ENCODE data around the gene RHOJ. TPM values are rescaled to one million over a fixed set of nuclear protein-coding genes. Genes with fewer than 3 reads are reported as not detected.

The RHOJ gene
- total and polyA plus RNA-seq, 10 of the 15 experiments (the other 5 are each of a cell fraction or from before 2014, with no cell fraction given) = not detected

DNA sequence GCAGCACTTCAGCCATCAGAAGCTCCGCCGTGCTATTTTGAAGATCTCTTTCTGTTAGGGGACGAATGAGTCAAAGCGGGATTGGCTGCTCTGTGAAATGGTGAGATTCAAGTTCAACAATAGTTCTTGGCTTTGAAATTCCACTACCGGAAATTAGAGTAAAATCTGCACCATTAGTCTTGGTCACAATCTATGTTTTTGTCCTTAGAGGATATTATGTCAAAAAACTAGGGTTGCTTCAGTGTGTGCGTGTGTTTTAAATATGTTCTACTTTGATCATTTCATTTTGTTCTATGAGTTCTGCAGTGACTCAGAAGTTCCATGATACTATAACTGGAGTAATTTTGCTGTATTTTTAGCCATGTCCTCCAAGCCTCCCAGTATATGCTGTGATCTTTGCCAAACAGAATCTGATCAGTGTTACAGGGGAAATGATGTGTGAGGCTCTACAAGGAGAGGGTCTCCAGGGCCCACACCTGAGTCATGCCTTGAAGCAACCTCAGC is 91.9 kb downstream of the RHOJ start:
- 0 out of 2 replicates have a peak overlapping the region, but pooled peaks have one; percentile 10 for H3K4me2 ChIP-seq (ENCODE audit: control insufficient read depth, insufficient read depth)
- BruUV-seq (replicated peaks) = no TSS peak
- H3K79me2 ChIP-seq (ENCODE audit: control insufficient read depth, insufficient read depth, low read length) = no peaks in the 10 kb centered on the region
- intact Hi-C loops (cut with micrococcal nuclease; ENCODE audit: unreplicated experiment) (no loop called here), in situ Hi-C loops (cut with MboI) (no loop called here)
- ChIA-PET CTCF (interaction anchor here (1.6 kb wide), 1 partner anchor 18 kb away, joined by 5 read pairs; no protein-coding TSS in a partner anchor), SMC1A (ENCODE audit: uncharacterized antibody, unreplicated experiment) (interaction anchor here (1.4 kb wide), 1 partner anchor 12 kb away, joined by 3 read pairs; no protein-coding TSS in a partner anchor), POLR2A (no interaction called here), RAD21 (ENCODE audit: unreplicated experiment) (no interaction called here)
- H3K27me3 ChIP-seq (replicated peaks in 1 of 2; ENCODE audit: control insufficient read depth in 2 of 2, insufficient read depth in 2 of 2, low read length in 1 of 2) = no peaks in the 10 kb centered on the region
- no peaks in the 10 kb centered on the region for H4K20me1 ChIP-seq (ENCODE audit: control insufficient read depth, insufficient read depth)
- H3K36me3 ChIP-seq (ENCODE audit: control insufficient read depth in 2 of 2, insufficient read depth in 2 of 2, low read length in 1 of 2) = no peaks in the 10 kb centered on the region
- ATAC-seq = peak; percentile 14; the same call in 1 of the 3 replicates
- H3K9me3 ChIP-seq (replicated peaks; ENCODE audit: control insufficient read depth, insufficient read depth, low read length) = no peaks in the 10 kb centered on the region
- under 1% methylated on average over 6 of the region's 6 CpGs for WGBS (ENCODE audit: insufficient coverage, insufficient replicate concordance, low lambda C conversion rate, missing lambda C conversion rate)
- H3K9ac ChIP-seq (ENCODE audit: control insufficient read depth, insufficient read depth, low read length) = no peak overlapping the region
- H3K27ac ChIP-seq (ENCODE audit: control insufficient read depth, insufficient read depth) = no peak overlapping the region
- no peaks in the 10 kb centered on the region for H3K4me1 ChIP-seq (ENCODE audit: control insufficient read depth, insufficient read depth, low read length)
- FAIRE-seq = no peak
- peak overlapping the region; percentile 26; the same call in 1 of the 2 replicates for H3K4me3 ChIP-seq
- no peak for DNase-seq (ENCODE audit: low read depth, low spot score)
- H2AFZ ChIP-seq (ENCODE audit: control insufficient read depth, low read depth, low read length) = no peak overlapping the region; the same call in 1 of the 2 replicates
- no peak for TF ChIP-seq TCF3 (IDR thresholded peaks at IDR 0.05; ENCODE audit: borderline replicate concordance, insufficient read depth, low read depth, low read length)
- TF ChIP-seq, protein P1, sequence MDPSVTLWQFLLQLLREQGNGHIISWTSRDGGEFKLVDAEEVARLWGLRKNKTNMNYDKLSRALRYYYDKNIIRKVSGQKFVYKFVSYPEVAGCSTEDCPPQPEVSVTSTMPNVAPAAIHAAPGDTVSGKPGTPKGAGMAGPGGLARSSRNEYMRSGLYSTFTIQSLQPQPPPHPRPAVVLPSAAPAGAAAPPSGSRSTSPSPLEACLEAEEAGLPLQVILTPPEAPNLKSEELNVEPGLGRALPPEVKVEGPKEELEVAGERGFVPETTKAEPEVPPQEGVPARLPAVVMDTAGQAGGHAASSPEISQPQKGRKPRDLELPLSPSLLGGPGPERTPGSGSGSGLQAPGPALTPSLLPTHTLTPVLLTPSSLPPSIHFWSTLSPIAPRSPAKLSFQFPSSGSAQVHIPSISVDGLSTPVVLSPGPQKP (IDR thresholded peaks at IDR 0.05; ENCODE audit: low read depth, low read length) = no peak
- TF ChIP-seq ETV6 (conservative IDR thresholded peaks at IDR 0.05 in 1 of 2, IDR thresholded peaks at IDR 0.05 in 1 of 2; ENCODE audit: borderline replicate concordance in 1 of 2, low read depth in 1 of 2) = peak in 1 of 2 experiments; percentile 69; a peak in 1 of 4 replicates
- 0 out of 2 replicates have a peak, but pooled peaks have one; percentile 18 for TF ChIP-seq CREB1 (IDR thresholded peaks at IDR 0.05; ENCODE audit: low read depth)
- peak; percentile 78 for TF ChIP-seq JUNB (IDR thresholded peaks at IDR 0.05)
- TF ChIP-seq GABPA (IDR thresholded peaks at IDR 0.05; ENCODE audit: low read depth) = 0 out of 2 replicates have a peak, but pooled peaks have one; percentile 52
- peak; percentile 46; the same call in 1 of the 2 replicates for TF ChIP-seq RUNX3 (IDR thresholded peaks at IDR 0.05; ENCODE audit: low read length)
- no peak for TF ChIP-seq SRF (IDR thresholded peaks at IDR 0.05; ENCODE audit: low read depth in 2 of 2, low read length in 2 of 2)
- TF ChIP-seq, protein P2, sequence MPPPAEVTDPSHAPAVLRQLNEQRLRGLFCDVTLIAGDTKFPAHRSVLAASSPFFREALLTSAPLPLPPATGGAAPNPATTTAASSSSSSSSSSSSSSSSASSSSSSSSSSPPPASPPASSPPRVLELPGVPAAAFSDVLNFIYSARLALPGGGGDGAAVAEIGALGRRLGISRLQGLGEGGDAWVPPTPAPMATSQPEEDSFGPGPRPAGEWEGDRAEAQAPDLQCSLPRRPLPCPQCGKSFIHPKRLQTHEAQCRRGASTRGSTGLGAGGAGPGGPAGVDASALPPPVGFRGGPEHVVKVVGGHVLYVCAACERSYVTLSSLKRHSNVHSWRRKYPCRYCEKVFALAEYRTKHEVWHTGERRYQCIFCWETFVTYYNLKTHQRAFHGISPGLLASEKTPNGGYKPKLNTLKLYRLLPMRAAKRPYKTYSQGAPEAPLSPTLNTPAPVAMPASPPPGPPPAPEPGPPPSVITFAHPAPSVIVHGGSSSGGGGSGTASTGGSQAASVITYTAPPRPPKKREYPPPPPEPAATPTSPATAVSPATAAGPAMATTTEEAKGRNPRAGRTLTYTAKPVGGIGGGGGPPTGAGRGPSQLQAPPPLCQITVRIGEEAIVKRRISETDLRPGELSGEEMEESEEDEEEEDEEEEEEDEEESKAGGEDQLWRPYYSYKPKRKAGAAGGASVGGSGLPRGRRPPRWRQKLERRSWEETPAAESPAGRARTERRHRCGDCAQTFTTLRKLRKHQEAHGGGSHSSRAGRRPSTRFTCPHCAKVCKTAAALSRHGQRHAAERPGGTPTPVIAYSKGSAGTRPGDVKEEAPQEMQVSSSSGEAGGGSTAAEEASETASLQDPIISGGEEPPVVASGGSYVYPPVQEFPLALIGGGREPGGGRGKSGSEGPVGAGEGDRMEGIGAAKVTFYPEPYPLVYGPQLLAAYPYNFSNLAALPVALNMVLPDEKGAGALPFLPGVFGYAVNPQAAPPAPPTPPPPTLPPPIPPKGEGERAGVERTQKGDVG (CRISPR knock-in tag; IDR thresholded peaks at IDR 0.05) = no peak
- TF ChIP-seq ZBED1 (IDR thresholded peaks at IDR 0.05; ENCODE audit: borderline replicate concordance) = no peak
- peak; percentile 80 for TF ChIP-seq NFIC (IDR thresholded peaks at IDR 0.05; ENCODE audit: low read depth, low read length)
- TF ChIP-seq SREBF2 (IDR thresholded peaks at IDR 0.05; ENCODE audit: low read length) = no peak
- TF ChIP-seq ZNF217 (IDR thresholded peaks at IDR 0.05) = no peak
